Glutamatergic neuron (in vitro differentiated cells): ENCODE results near the gene CD320. TPM values are rescaled to one million over a fixed set of nuclear protein-coding genes. Genes with fewer than 3 reads are reported as not detected.

ENCODE experiments used
- DNase-seq: peaks from one replicate; pipeline ENCODE4 v3.0.0; 2022
- H3K27ac Mint-ChIP-seq: one replicate; pipeline ENCODE4 v1.8.0; 2020; ENCODE audit warnings: mild to moderate bottlenecking, mixed read lengths, inconsistent platforms; ENCODE audit not compliant: unreplicated experiment
- H3K27me3 Mint-ChIP-seq: one replicate; pipeline ENCODE4 v1.8.0; 2020; ENCODE audit warnings: mild to moderate bottlenecking, moderate library complexity, mixed read lengths, inconsistent platforms; ENCODE audit not compliant: unreplicated experiment
- H3K36me3 Mint-ChIP-seq: one replicate; pipeline ENCODE4 v1.8.0; 2020; ENCODE audit warnings: mild to moderate bottlenecking, mixed read lengths, inconsistent platforms; ENCODE audit not compliant: unreplicated experiment
- H3K4me1 Mint-ChIP-seq: one replicate; pipeline ENCODE4 v1.8.0; 2020; ENCODE audit warnings: mild to moderate bottlenecking, low read depth, mixed read lengths, inconsistent platforms; ENCODE audit not compliant: unreplicated experiment
- H3K4me3 Mint-ChIP-seq: one replicate; pipeline ENCODE4 v1.8.0; 2020; ENCODE audit warnings: mild to moderate bottlenecking, mixed read lengths, inconsistent platforms; ENCODE audit not compliant: unreplicated experiment
- H3K9me3 Mint-ChIP-seq: one replicate; pipeline ENCODE4 v1.8.0; 2020; ENCODE audit warnings: mild to moderate bottlenecking, moderate library complexity, mixed read lengths, inconsistent platforms; ENCODE audit not compliant: unreplicated experiment
- total RNA-seq: library from RNA; stranded (reverse); fragmentation: NEBNext Ultra II Directional; extraction: Animal tissue kit (Norgen Biotek cat#: 25700); gene quantifications from one replicate; pipeline ENCODE4 v1.2.1, GENCODE V29; 2021; ENCODE audit not compliant: unreplicated experiment
- TF ChIP-seq, protein P1 (sequence below): fragments of 200-600 bp; sonication (generic); IDR thresholded peaks from one replicate; pipeline ENCODE4 v1.5.0; 2021; ENCODE audit not compliant: partially characterized antibody, unreplicated experiment

The CD320 gene
- total RNA-seq, 1 donor from 2014 or later = 45.1 TPM

DNA sequence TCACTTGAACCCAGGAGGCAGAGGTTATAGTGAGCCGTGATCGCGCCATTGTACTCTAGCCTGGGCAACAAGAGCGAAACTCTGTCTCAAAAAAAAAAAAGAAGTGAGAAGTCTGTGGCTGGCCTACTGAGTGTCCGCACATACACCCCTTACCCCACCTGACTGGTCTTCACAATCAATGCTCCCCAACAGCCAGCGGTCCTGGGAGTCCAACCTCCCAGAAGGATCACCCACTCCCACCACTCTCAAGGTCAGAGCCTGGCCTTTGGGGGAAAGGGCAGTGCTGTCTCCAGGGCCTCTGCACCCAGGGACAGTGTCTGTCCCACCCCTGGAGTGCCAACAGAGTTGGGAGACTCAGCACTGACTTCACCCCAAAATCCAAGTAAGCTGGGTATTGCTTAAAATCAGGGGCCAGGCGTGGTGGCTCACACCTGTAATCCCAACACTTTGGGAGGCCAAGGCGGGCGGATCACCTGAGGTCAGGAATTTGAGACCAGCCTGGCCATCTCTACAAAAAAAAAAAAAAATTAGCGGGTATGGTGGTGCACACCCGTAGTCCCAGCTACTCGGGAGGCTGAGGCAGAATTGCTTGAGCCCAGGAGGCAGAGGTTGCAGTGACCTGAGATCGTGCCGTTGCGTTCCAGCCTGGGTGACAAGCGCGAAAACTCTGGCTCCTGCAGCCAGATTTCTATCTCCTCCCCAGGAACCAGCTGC lies 2.3 kb upstream of the CD320 start:
- no peaks in the 10 kb centered on the region for H3K36me3 Mint-ChIP-seq
- H3K27me3 Mint-ChIP-seq = peaks cover 8% of the 10 kb centered on the region
- peaks cover 9% of the 10 kb centered on the region for H3K4me1 Mint-ChIP-seq
- no peak overlapping the region for H3K27ac Mint-ChIP-seq
- peaks cover 3% of the 10 kb centered on the region for H3K9me3 Mint-ChIP-seq
- no peak for DNase-seq
- TF ChIP-seq, protein P1, sequence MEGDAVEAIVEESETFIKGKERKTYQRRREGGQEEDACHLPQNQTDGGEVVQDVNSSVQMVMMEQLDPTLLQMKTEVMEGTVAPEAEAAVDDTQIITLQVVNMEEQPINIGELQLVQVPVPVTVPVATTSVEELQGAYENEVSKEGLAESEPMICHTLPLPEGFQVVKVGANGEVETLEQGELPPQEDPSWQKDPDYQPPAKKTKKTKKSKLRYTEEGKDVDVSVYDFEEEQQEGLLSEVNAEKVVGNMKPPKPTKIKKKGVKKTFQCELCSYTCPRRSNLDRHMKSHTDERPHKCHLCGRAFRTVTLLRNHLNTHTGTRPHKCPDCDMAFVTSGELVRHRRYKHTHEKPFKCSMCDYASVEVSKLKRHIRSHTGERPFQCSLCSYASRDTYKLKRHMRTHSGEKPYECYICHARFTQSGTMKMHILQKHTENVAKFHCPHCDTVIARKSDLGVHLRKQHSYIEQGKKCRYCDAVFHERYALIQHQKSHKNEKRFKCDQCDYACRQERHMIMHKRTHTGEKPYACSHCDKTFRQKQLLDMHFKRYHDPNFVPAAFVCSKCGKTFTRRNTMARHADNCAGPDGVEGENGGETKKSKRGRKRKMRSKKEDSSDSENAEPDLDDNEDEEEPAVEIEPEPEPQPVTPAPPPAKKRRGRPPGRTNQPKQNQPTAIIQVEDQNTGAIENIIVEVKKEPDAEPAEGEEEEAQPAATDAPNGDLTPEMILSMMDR = no peak
- H3K4me3 Mint-ChIP-seq = no peak overlapping the region

DNA sequence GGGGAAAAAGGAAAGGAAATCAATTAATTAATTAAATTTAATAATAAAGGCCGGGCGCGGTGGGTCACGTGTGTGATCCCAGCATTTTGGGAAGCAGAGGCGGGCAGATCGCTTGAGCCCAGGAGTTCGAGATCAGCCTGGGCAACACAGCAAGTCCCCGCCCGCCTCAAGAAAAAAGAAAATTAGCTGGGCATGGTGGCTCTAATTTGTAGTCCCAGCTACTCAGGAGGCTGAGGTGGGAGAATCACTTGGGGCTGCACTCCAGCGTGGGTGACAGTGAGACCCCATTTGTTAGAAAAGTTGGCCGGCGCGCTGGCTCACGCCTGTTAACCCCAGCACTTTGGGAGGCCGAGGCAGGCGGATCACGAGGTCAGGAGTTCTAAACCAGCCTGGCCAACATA lies 733 bp upstream of the CD320 start:
- peak overlapping the region; percentile 45 for H3K27ac Mint-ChIP-seq
- peak overlapping the region; percentile 89 for H3K4me3 Mint-ChIP-seq
- peaks cover 9% of the 10 kb centered on the region for H3K4me1 Mint-ChIP-seq
- H3K36me3 Mint-ChIP-seq = no peaks in the 10 kb centered on the region
- DNase-seq = no peak
- TF ChIP-seq, protein P1 = no peak
- peaks cover 8% of the 10 kb centered on the region for H3K27me3 Mint-ChIP-seq
- peaks cover 3% of the 10 kb centered on the region for H3K9me3 Mint-ChIP-seq

DNA sequence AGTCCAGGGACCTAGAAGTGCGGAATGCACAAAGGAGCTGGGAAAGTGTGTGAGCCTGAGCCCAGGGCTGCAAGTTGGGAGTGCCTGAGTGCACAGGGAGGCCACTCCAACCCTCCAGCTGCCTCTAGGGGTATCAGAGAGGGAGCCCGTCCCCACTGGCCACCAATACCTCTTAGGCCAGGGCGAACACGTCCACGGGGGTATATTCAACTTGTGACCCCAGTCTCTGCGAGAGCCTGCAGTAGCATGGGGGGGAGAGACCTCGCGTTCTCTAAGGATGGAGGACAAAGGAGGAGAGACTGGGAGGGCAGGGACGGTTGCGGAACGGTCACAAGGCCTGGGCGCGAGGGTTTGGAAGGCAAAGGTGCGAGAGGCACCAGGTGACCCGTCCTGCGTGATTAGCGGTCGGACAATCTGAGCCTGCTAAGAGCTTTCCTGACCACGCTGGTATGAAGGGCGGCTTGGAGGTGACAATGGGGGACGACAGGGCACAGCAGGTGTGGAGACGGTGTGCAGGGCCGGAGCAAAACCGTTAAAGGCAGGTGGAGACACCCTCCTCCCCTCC lies 676 bp downstream of the CD320 start:
- H3K4me3 Mint-ChIP-seq = peak overlapping the region; percentile 99
- H3K27ac Mint-ChIP-seq = peak overlapping the region; percentile 92
- H3K4me1 Mint-ChIP-seq = peaks cover 9% of the 10 kb centered on the region
- H3K9me3 Mint-ChIP-seq = peaks cover 3% of the 10 kb centered on the region
- TF ChIP-seq, protein P1 = no peak
- DNase-seq = no peak
- peaks cover 6% of the 10 kb centered on the region for H3K27me3 Mint-ChIP-seq
- no peaks in the 10 kb centered on the region for H3K36me3 Mint-ChIP-seq

DNA sequence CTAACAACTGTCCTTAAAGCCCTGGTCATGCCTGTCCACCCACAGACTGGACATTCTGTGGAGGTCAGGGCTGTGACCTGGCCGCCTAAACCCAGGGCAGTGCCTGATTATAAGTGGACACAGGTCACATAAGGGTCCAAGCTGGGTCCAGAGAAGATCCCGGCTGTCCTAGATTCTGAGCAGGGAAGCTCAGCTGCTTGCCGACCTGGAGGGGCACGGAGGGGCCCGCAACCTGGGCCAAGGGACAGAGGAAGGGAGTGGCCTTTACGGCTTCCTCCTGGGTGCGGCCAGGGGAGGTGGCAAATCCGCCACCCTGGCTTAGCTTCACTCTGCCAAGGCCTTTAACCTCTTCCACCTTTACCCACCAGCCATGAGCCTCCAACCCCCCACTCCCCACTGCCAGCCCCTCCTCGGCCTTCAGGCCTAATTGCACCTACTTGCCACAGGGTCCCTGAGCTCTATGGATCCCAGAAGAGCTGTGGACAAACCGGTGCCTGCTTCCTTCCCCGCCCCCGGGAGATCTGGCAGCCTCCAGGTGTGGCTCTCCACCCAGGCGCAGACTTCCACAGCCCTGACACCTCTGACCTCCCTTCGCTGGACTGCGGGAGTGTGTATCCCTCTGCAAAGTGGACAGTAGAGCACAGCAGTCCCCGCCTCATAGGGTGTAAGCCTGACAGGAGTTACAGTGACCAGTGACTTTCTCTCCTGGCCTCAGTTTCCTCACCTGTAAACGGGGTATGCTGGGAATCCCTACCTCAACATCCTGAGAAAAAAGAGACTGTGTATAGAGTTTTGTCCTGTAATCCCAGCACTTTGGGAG lies 1.7 kb downstream of the CD320 start:
- Mint-ChIP-seq H3K4me1 (peaks cover 9% of the 10 kb centered on the region), H3K27ac (no peak overlapping the region), H3K9me3 (peaks cover 3% of the 10 kb centered on the region), H3K27me3 (peaks cover 6% of the 10 kb centered on the region), H3K36me3 (no peaks in the 10 kb centered on the region), H3K4me3 (peak overlapping the region; percentile 99)
- TF ChIP-seq, protein P1 = no peak
- DNase-seq = no peak
